GM12878 (cell line): ENCODE results near the gene IBA57. TPM values are rescaled to one million over a fixed set of nuclear protein-coding genes. Genes with fewer than 3 reads are reported as not detected.

ENCODE experiments used
- ATAC-seq: fragments of 200-7000 bp; cut with Tn5 transposase; 3 replicates; pipeline ENCODE4 v1.9.1; 2020; ENCODE audit warnings: mild to moderate bottlenecking, moderate library complexity
- BruUV-seq: library from RNA; stranded (reverse); fragments of 400-500 nt; replicated peaks from 2 replicates; lab custom pipeline; 2021; lab: Mats Ljungman, UMichigan
- CTCF ChIA-PET: fragments of 300-600 bp; sonication (Branson Sonifier 250); formaldehyde crosslinking; extraction: SDS; loops from one replicate; lab custom pipeline; 2021; ENCODE audit warnings: inconsistent platforms; lab: Yijun Ruan, JAX
- POLR2A ChIA-PET: fragments of 350-600 bp; formaldehyde crosslinking; extraction: SDS; loops from one replicate; lab custom pipeline; 2021; ENCODE audit warnings: inconsistent platforms; lab: Charles Lee
- RAD21 ChIA-PET: fragments of 300-600 bp; sonication (Branson Sonifier 250); formaldehyde crosslinking; loops from one replicate; lab custom pipeline; 2023; ENCODE audit warnings: antibody characterized with exemption; ENCODE audit not compliant: unreplicated experiment; lab: Charles Lee
- SMC1A ChIA-PET: fragments of 300-600 bp; sonication (Branson Sonifier 250); formaldehyde crosslinking; loops from one replicate; lab custom pipeline; 2023; ENCODE audit not compliant: unreplicated experiment, uncharacterized antibody; lab: Charles Lee
- DNase-seq: peaks from one replicate; pipeline ENCODE4 v3.0.0-alpha.2; 2011; ENCODE audit warnings: low read depth, low spot score
- FAIRE-seq: peaks from 3 replicates; lab custom pipeline; 2011; peaks lifted over from hg19 to GRCh38; lab: Jason Lieb, UNC
- H2AFZ ChIP-seq: 2 replicates; pipeline ENCODE4 v1.6.0; 2011; ENCODE audit warnings: low read depth, low read length, control low read depth; ENCODE audit not compliant: control insufficient read depth
- H3K27ac ChIP-seq: 2 replicates; pipeline ENCODE4 v1.5.1; 2011; ENCODE audit warnings: control low read depth; ENCODE audit not compliant: control insufficient read depth, insufficient read depth
- H3K27me3 ChIP-seq, 2 experiments: replicated peaks in 1 of 2; 2 replicates each; pipeline versions ENCODE4 v1.6.0 to v1.6.1; 2011; ENCODE audit warnings: low read length in 1 of 2; ENCODE audit not compliant: control insufficient read depth in 2 of 2, insufficient read depth in 2 of 2
- H3K36me3 ChIP-seq, 2 experiments: 2 replicates each; pipeline ENCODE4 v1.5.1; 2011; ENCODE audit warnings: low read length in 1 of 2; ENCODE audit not compliant: control insufficient read depth in 2 of 2, insufficient read depth in 2 of 2
- H3K4me1 ChIP-seq: 2 replicates; pipeline ENCODE4 v1.6.1; 2011; ENCODE audit warnings: mild to moderate bottlenecking, low read length, moderate library complexity, mixed read lengths; ENCODE audit not compliant: control insufficient read depth, insufficient read depth
- H3K4me2 ChIP-seq: 2 replicates; pipeline ENCODE4 v1.6.0; 2011; ENCODE audit warnings: control low read depth; ENCODE audit not compliant: control insufficient read depth, insufficient read depth
- H3K4me3 ChIP-seq: fragments of 200-600 bp; sonication (generic); 2 replicates; pipeline ENCODE4 v1.5.1; 2016
- H3K79me2 ChIP-seq: 2 replicates; pipeline ENCODE4 v1.6.0; 2011; ENCODE audit warnings: low read length; ENCODE audit not compliant: control insufficient read depth, insufficient read depth
- H3K9ac ChIP-seq: 2 replicates; pipeline ENCODE4 v1.8.0; 2011; ENCODE audit warnings: low read length, control low read depth, mixed read lengths; ENCODE audit not compliant: control insufficient read depth, insufficient read depth
- H3K9me3 ChIP-seq: replicated peaks from 3 replicates; pipeline ENCODE4 v1.5.1; 2011; ENCODE audit warnings: mild to moderate bottlenecking, low read length; ENCODE audit not compliant: control insufficient read depth, insufficient read depth
- H4K20me1 ChIP-seq: 2 replicates; pipeline ENCODE4 v1.6.0; 2011; ENCODE audit not compliant: control insufficient read depth, insufficient read depth
- ATF2 ChIP-seq: IDR thresholded peaks from 2 replicates; pipeline ENCODE4 v1.6.1; 2012; ENCODE audit warnings: low read length, inconsistent platforms
- ATF7 ChIP-seq: fragments of 450-650 bp; IDR thresholded peaks from 2 replicates; pipeline ENCODE4 v1.6.1; 2016; ENCODE audit warnings: low read depth, mild to moderate bottlenecking
- POLR2AphosphoS5 ChIP-seq: IDR thresholded peaks from 2 replicates; pipeline ENCODE4 v1.6.1; 2011; ENCODE audit warnings: mild to moderate bottlenecking, low read length, inconsistent platforms
- PRDM15 ChIP-seq: fragments of 450-650 bp; formaldehyde crosslinking; IDR thresholded peaks from 2 replicates; pipeline ENCODE4 v1.4.0; 2020; ENCODE audit warnings: mild to moderate bottlenecking, moderate library complexity
- TARDBP ChIP-seq: IDR thresholded peaks from 2 replicates; pipeline ENCODE4 v1.6.1; 2016; ENCODE audit warnings: borderline replicate concordance
- USF1 ChIP-seq: IDR thresholded peaks from 2 replicates; pipeline ENCODE4 v1.6.1; 2011; ENCODE audit warnings: borderline replicate concordance, low read depth, mild to moderate bottlenecking, moderate library complexity, mixed read lengths, low read length; ENCODE audit not compliant: insufficient read depth; ENCODE audit errors: extremely low read length
- ZBTB33 ChIP-seq: fragments of 450-650 bp; IDR thresholded peaks from 2 replicates; pipeline ENCODE4 v1.6.1; 2017; ENCODE audit warnings: mild to moderate bottlenecking
- WGBS: methylation state at CpG from one replicate; pipeline ENCODE4 v1.1.6; 2016; ENCODE audit warnings: low lambda C conversion rate; ENCODE audit not compliant: insufficient replicate concordance, insufficient coverage; ENCODE audit errors: missing lambda C conversion rate; 5-methylcytosine and 5-hydroxymethylcytosine counted together
- in situ Hi-C: fragments of 300-500 bp; cut with MboI; formaldehyde crosslinking; loops from 9 replicates; pipeline ENCODE4 v1.14.3; 2018; ENCODE audit warnings: mixed read lengths
- intact Hi-C: fragments of 100-400 bp; cut with micrococcal nuclease; formaldehyde crosslinking; loops from one replicate; pipeline ENCODE4 v1.14.2; 2022; ENCODE audit not compliant: unreplicated experiment
- polyA plus RNA-seq, 11 experiments: library from polyadenylated mRNA; depleted of rRNA in 4 of 11; unstranded in 6 of 11; stranded (reverse) in 5 of 11; fragments of >200 nt; fragmentation: Nextera tagmentation in 4 of 11; fragmentation: Illumina TruSeq in 1 of 11; extraction: Ambion mirVana in 4 of 11; extraction: Trizol in 1 of 11; gene quantifications; 1 replicate in 1 of 11; 2 replicates in 10 of 11; pipeline versions ENCODE4 v1.2.1 to v1.2.3, GENCODE V29; 2011 to 2016; ENCODE audit warnings: inconsistent platforms in 2 of 11, missing spikeins in 2 of 11, low read depth in 1 of 11
- total RNA-seq, 4 experiments: library from RNA; depleted of rRNA in 3 of 4; stranded (reverse); fragments of >200 nt in 3 of 4; fragmentation: Illumina TruSeq in 1 of 4; extraction: Trizol in 1 of 4; gene quantifications; 2 replicates each; pipeline versions ENCODE4 v1.2.1 to v1.2.3, GENCODE V29; 2013 to 2021

IBA57 gene
- total and polyA plus RNA-seq, 10 of the 15 experiments (the other 5 are each of a cell fraction or from before 2014, with no cell fraction given), result 0.51 to 8.6 (median 3.7) TPM

- CTCF ChIA-PET, result interaction anchor here (1.1 to 2.0 kb wide), 2 partner anchors 10 to 11 kb away, joined by 3 to 5 read pairs; no protein-coding TSS in a partner anchor
- SMC1A ChIA-PET, result interaction anchor here (0.8 kb wide), 1 partner anchor 177 kb away, joined by 3 read pairs; no protein-coding TSS in a partner anchor
- Histone ChIP-seq H3K4me1 (peaks cover 6% of the 10 kb centered on the region), H4K20me1 (no peaks in the 10 kb centered on the region), H3K27ac (no peak overlapping the region), H3K36me3 (peaks cover 0 to 5% of the 10 kb centered on the region in 2 experiments; a peak in 2 of 4 replicates), H3K4me2 (no peak overlapping the region), H3K4me3 (no peak overlapping the region), H3K9me3 (no peaks in the 10 kb centered on the region), H3K27me3 (no peaks in the 10 kb centered on the region), H2AFZ (no peak overlapping the region), H3K9ac (no peak overlapping the region), H3K79me2 (no peaks in the 10 kb centered on the region)
- RAD21 ChIA-PET, result no interaction called here
- POLR2A ChIA-PET, result interaction anchor here (0.5 to 1.3 kb wide), 2 partner anchors 9 to 10 kb away, joined by 4 to 7 read pairs; no protein-coding TSS in a partner anchor
- in situ Hi-C loops (no loop called here), intact Hi-C loops (no loop called here)
- TF ChIP-seq ATF7 (no peak), TARDBP (no peak), POLR2AphosphoS5 (0 out of 2 replicates have a peak, but pooled peaks have one; percentile 14), ATF2 (no peak)
- FAIRE-seq, result no peak
- no TSS peak for BruUV-seq
- no peak for DNase-seq
- ATAC-seq, result no peak
- WGBS, result 82% methylated on average over 19 of the region's 19 CpGs
Observed at GRCh38 chr1:228176461-228177182, 11.0 kb downstream of the IBA57 start.

- in situ Hi-C loops, result no loop called here
- RAD21 ChIA-PET, result no interaction called here
- H3K4me3 ChIP-seq, result no peak overlapping the region
- H3K36me3 ChIP-seq, result peaks cover 0 to 5% of the 10 kb centered on the region in 2 experiments; a peak in 2 of 4 replicates
- WGBS, result 86% methylated on average over 5 of the region's 5 CpGs
- no peaks in the 10 kb centered on the region for H4K20me1 ChIP-seq
- intact Hi-C loops, result no loop called here
- SMC1A ChIA-PET, result no interaction called here
- CTCF ChIA-PET, result interaction anchor here (1.0 to 2.0 kb wide), 3 partner anchors 11 to 46 kb away, joined by 3 to 5 read pairs (median 3); no protein-coding TSS in a partner anchor
- ATAC-seq (no peak), DNase-seq (no peak), FAIRE-seq (no peak)
- peaks cover 5% of the 10 kb centered on the region for H3K4me1 ChIP-seq
- H3K79me2 ChIP-seq, result no peaks in the 10 kb centered on the region
- POLR2A ChIA-PET, result interaction anchor here (0.6 to 1.3 kb wide), 2 partner anchors 9 to 696 kb away, joined by 3 to 4 read pairs; no protein-coding TSS in a partner anchor
- H3K9ac ChIP-seq, result no peak overlapping the region
- no peak overlapping the region for H3K4me2 ChIP-seq
- H3K27me3 ChIP-seq, result no peaks in the 10 kb centered on the region
- H2AFZ ChIP-seq, result no peak overlapping the region
- H3K9me3 ChIP-seq, result no peaks in the 10 kb centered on the region
- BruUV-seq, result no TSS peak
- no peak overlapping the region for H3K27ac ChIP-seq
- no peak for TF ChIP-seq PRDM15 (CRISPR knock-in tag)
- no peak for TF ChIP-seq USF1
- no peak for TF ChIP-seq ZBTB33
Observed at GRCh38 chr1:228177183-228177475, 11.5 kb downstream of the IBA57 start.
